Gastroesophageal sphincter (tissue), 3 donors: ENCODE measurements around the gene RABL6.

Experiments
- EP300 ChIP-seq: sonication (generic); formaldehyde crosslinking; IDR thresholded peaks from one replicate; pipeline ENCODE4 v1.6.1; 2017; ENCODE audit warnings: antibody characterized with exemption, mild to moderate bottlenecking
- POLR2AphosphoS5 ChIP-seq: sonication (generic); formaldehyde crosslinking; IDR thresholded peaks from one replicate; pipeline ENCODE4 v1.6.1; 2017; ENCODE audit warnings: antibody characterized with exemption
- TF ChIP-seq, protein P1 (sequence below), 4 experiments: fragments of 200-600 bp in 2 of 4; fragments of 450-650 bp in 2 of 4; sonication (generic) in 1 of 4; IDR thresholded peaks; one replicate each; pipeline ENCODE4 v1.5.1; 2017 to 2019; ENCODE audit warnings: antibody characterized with exemption in 4 of 4, mild to moderate bottlenecking in 2 of 4, moderate library complexity in 2 of 4

DNA sequence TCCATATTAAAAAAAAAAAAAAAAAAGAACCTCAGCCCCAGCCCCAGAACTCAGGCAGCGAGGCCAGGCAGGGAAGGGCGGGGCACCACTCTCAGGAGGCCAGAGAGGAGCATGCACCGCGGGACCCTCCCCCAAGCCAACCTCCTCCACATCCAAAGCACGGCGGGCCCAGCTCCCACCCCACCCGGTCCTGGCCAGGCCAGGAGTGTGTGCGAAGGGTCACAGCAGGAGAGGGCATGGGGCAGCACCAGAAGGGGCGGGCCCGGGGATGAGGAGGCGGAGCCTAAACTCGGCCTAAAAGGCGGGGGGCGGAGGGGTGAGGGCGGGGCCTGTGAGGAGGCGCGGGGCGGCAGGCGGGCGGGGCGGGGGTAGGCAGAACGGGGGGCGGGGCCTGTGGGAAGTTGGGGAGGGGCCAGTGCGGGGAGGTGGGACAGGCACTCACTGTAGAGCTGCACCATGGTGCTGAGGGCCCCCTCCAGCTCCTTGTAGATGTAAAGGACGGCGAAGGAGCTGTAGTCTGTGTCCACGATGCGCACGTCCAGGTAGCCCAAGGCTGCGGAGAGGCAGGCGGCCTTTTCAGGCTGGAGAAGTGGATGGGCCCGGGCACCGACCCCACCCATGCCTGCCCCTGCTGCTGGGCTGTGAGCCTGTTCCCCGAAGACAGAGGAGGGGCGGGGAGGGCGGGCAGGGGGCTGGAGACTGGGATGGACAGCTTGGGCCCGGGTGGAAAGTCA is 44.7 kb upstream of the RABL6 start:
- TF ChIP-seq, protein P1, sequence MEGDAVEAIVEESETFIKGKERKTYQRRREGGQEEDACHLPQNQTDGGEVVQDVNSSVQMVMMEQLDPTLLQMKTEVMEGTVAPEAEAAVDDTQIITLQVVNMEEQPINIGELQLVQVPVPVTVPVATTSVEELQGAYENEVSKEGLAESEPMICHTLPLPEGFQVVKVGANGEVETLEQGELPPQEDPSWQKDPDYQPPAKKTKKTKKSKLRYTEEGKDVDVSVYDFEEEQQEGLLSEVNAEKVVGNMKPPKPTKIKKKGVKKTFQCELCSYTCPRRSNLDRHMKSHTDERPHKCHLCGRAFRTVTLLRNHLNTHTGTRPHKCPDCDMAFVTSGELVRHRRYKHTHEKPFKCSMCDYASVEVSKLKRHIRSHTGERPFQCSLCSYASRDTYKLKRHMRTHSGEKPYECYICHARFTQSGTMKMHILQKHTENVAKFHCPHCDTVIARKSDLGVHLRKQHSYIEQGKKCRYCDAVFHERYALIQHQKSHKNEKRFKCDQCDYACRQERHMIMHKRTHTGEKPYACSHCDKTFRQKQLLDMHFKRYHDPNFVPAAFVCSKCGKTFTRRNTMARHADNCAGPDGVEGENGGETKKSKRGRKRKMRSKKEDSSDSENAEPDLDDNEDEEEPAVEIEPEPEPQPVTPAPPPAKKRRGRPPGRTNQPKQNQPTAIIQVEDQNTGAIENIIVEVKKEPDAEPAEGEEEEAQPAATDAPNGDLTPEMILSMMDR (IDR thresholded peaks at IDR 0.05): no peak
- TF ChIP-seq POLR2AphosphoS5: no peak
- no peak for TF ChIP-seq EP300
